Colonic mucosa (tissue), 4 donors: ENCODE data around the gene OR8B2. TPM values are rescaled to one million over a fixed set of nuclear protein-coding genes. Genes with fewer than 3 reads are reported as not detected.
"Not testable (repeated sequence)": the region's sequence is repeated elsewhere in the genome, so short reads cannot be mapped to it uniquely, and the experiment has no call there.

Experiments
- DNase-seq: peaks from one replicate; pipeline ENCODE4 v3.0.0-alpha.2; 2020
- H3K27ac ChIP-seq: fragments of 200-600 bp; one replicate; pipeline ENCODE4 v1.8.0; 2021
- H3K27me3 ChIP-seq: fragments of 200-600 bp; one replicate; pipeline ENCODE4 v1.8.0; 2021
- H3K36me3 ChIP-seq: fragments of 200-600 bp; one replicate; pipeline ENCODE4 v1.8.0; 2021
- H3K4me1 ChIP-seq: fragments of 200-600 bp; one replicate; pipeline ENCODE4 v1.8.0; 2021; ENCODE audit warnings: mild to moderate bottlenecking
- H3K4me3 ChIP-seq: fragments of 200-600 bp; one replicate; pipeline ENCODE4 v1.8.0; 2021
- H3K9ac ChIP-seq, 2 donors: one replicate each; pipeline ENCODE4 v1.7.0; 2013; ENCODE audit warnings: control low read depth in 2 of 2, low read depth in 2 of 2, low read length in 2 of 2
- H3K9me3 ChIP-seq: fragments of 200-600 bp; one replicate; pipeline ENCODE4 v1.8.0; 2021
- intact Hi-C: fragments of 100-400 bp; cut with DNase I; formaldehyde crosslinking; loops from one replicate; pipeline ENCODE4 v1.14.1; 2022
- total RNA-seq, 2 donors: library from RNA; stranded (reverse); fragmentation: NEBNext Ultra II Directional in 1 of 2; extraction: Animal tissue kit (Norgen Biotek cat#: 25700) in 1 of 2; gene quantifications; one replicate each; pipeline ENCODE4 v1.2.1, GENCODE V29; 2021
- TF ChIP-seq, protein P1 (sequence below): fragments of 200-600 bp; IDR thresholded peaks from one replicate; pipeline ENCODE4 v1.8.0; 2022; ENCODE audit warnings: antibody characterized with exemption, mild to moderate bottlenecking
- donor health status: healthy.
- donor health status: DM: no; HTN: no; CAD: no.
- donor health status: DM: no; HTN: no; CAD: no.

The OR8B2 gene
- total RNA-seq, 2 donors from 2014 or later = not detected

DNA sequence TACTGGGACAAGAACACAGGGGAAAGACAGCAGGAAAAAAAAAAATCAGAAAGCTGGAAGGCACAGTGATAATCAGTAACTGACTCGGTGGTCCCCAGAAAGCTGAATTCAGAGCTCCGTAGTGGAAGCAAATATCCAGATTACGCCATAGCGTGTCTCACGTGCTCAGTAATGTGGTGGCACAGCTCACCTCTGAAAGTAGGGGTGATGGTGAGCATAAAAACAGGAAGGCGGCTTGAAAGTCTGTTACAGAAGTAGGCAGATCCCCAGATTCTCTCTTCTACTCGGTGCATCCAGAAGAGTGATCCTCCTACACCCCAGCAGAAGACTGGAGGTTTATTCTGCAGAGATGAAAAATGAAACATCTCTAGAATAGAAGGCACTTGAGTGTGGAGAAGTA, 25.6 kb upstream of the OR8B2 start:
- TF ChIP-seq, protein P1, sequence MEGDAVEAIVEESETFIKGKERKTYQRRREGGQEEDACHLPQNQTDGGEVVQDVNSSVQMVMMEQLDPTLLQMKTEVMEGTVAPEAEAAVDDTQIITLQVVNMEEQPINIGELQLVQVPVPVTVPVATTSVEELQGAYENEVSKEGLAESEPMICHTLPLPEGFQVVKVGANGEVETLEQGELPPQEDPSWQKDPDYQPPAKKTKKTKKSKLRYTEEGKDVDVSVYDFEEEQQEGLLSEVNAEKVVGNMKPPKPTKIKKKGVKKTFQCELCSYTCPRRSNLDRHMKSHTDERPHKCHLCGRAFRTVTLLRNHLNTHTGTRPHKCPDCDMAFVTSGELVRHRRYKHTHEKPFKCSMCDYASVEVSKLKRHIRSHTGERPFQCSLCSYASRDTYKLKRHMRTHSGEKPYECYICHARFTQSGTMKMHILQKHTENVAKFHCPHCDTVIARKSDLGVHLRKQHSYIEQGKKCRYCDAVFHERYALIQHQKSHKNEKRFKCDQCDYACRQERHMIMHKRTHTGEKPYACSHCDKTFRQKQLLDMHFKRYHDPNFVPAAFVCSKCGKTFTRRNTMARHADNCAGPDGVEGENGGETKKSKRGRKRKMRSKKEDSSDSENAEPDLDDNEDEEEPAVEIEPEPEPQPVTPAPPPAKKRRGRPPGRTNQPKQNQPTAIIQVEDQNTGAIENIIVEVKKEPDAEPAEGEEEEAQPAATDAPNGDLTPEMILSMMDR = no peak
- Histone ChIP-seq H3K4me3 (no peak overlapping the region), H3K27ac (no peak overlapping the region), H3K4me1 (no peaks in the 10 kb centered on the region), H3K36me3 (no peaks in the 10 kb centered on the region), H3K27me3 (no peaks in the 10 kb centered on the region), H3K9ac (no peak overlapping the region), H3K9me3 (no peaks in the 10 kb centered on the region)
- intact Hi-C loops = no loop called here
- DNase-seq = no peak

DNA sequence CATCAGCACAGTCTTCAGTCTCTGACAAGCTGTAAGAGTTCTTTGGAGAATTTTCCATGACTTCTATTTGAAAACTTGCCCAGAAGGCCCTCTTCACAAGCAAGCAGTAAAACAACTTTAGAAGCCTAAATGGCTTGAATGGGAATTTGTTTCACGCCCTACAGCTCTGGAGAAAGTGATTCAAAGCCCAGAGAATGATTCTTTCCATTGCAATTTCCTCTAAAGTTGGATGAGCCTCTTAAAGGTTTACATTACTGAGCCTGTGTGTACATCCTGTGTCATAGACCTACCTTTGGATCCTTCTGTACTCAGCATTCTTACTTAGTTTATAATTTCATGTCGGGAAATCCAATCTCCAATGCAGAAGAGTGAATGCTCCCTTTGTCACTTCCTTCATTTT, 21.3 kb upstream of the OR8B2 start:
- intact Hi-C loops = no loop called here

DNA sequence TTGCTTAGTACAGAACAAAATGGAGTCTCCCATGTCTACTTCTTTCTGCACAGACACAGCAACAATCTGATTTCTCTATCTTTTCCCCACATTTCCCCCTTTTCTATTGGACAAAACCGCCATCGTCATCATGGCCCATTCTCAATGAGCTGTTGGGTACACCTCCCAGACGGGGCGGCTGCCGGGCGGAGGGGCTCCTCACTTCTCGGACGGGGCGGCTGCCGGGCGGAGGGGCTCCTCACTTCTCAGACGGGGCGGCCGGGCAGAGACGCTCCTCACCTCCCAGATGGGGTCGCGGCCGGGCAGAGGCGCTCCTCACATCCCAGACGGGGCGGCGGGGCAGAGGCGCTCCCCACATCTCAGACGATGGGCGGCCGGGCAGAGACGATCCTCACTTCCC, 18.9 kb upstream of the OR8B2 start:
- H3K36me3 ChIP-seq, H3K9ac ChIP-seq, H3K27me3 ChIP-seq, H3K4me3 ChIP-seq, DNase-seq, intact Hi-C loops, H3K4me1 ChIP-seq, H3K9me3 ChIP-seq, H3K27ac ChIP-seq: not testable (repeated sequence)

More for the DNA sequence above, 21.3 kb upstream of the OR8B2 start:
- no peak for DNase-seq
- no peaks in the 10 kb centered on the region for H3K9me3 ChIP-seq
- H3K36me3 ChIP-seq = no peaks in the 10 kb centered on the region
- H3K4me1 ChIP-seq = no peaks in the 10 kb centered on the region
- TF ChIP-seq, protein P1 = no peak
- no peak overlapping the region for H3K4me3 ChIP-seq
- H3K27ac ChIP-seq = no peak overlapping the region
- H3K27me3 ChIP-seq = no peaks in the 10 kb centered on the region
- no peak overlapping the region for H3K9ac ChIP-seq

DNA sequence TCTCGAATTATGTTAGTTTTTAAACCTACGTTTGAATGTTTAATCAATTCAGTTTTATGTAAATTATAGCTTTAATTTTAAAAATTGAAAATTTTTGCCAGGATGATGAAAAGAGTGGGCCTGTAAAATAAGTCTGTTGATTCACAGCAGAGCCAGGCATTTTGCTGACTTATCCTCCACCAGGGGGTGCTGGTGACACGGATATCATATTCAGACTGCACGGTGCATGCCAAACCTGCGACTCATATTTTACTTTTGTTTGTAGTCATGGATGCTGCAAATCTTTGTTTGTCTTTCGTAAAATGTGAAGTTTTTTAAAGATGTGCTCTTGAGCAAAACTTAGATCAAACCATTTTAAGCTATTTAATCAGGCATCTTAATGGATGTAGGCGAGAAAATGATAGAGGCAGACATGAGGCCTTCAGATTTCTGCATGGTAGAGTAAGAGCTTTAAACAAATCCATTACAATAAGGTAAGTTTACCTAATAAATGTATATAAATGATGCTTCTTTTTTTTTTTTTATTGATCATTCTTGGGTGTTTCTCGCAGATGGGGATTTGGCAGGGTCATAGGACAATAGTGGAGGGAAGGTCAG, 18.1 kb upstream of the OR8B2 start:
- no peak overlapping the region for H3K27ac ChIP-seq
- H3K4me1 ChIP-seq = no peaks in the 10 kb centered on the region
- H3K4me3 ChIP-seq = no peak overlapping the region
- peak; percentile 65 for DNase-seq
- no peaks in the 10 kb centered on the region for H3K9me3 ChIP-seq
- no peak overlapping the region for H3K9ac ChIP-seq
- no peaks in the 10 kb centered on the region for H3K36me3 ChIP-seq
- TF ChIP-seq, protein P1 = peak; percentile 69
- H3K27me3 ChIP-seq = no peaks in the 10 kb centered on the region
- intact Hi-C loops = no loop called here

DNA sequence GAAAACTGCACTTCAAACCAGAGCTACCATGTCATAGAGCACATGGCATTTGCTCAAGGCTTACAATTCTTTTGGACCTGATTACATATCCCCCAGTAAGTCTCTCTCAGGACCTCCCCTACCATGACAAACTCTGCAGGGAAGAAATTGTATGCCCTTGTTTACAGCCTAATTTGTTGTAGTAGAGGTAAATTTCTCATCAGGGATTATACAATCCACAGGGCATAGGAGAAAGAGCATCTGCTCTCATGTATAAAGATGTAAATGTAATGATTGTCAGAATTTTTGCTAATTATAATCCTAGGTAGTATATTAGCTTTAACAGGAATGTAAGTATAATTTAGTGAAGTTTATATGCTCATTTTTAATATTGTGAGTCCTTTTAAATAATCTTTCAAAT, 14.6 kb upstream of the OR8B2 start, which contains the start of gene OR8B3:
TSS of gene OR8B3 (minus strand) at position 101 of the 400 bp plus-strand sequence. CDS start 1,673 bp downstream, outside the sequence.
- Histone ChIP-seq H3K36me3 (no peaks in the 10 kb centered on the region), H3K27ac (no peak within 1 kb of the TSS), H3K27me3 (no peaks in the 10 kb centered on the region), H3K9me3 (no peaks in the 10 kb centered on the region), H3K4me1 (no peaks in the 10 kb centered on the region), H3K9ac (no peak within 1 kb of the TSS), H3K4me3 (no peak within 1 kb of the TSS)
- DNase-seq = no peak
- TF ChIP-seq, protein P1 = no peak
- intact Hi-C loops = no loop called here

DNA sequence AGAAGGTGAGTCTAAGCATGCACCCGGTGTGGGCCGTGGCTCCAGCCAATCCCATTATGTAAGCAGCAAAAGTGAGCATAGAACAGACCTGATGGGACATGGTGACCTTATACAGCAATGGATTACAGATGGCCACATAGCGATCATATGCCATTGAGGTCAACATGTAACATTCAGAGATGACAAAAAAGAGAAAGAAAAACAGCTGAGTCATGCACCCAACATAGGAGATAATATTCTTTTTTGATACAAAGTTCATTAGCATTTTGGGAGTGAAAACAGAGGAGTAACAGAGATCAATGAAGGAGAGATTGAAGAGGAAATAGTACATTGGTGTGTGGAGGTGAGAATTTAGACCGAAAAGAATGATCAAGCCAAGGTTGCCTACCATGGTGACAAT, 12.5 kb upstream of the OR8B2 start:
- H3K4me1 ChIP-seq, H3K4me3 ChIP-seq, H3K9ac ChIP-seq, H3K27ac ChIP-seq, DNase-seq, H3K36me3 ChIP-seq, H3K27me3 ChIP-seq, intact Hi-C loops, H3K9me3 ChIP-seq: not testable (repeated sequence)
